Skin epidermis (tissue), 12 donors: ENCODE data around the gene RNF40.

Experiments used
- H3K27ac ChIP-seq, 21 experiments: fragments of 200-600 bp; sonication (generic) in 11 of 21; one replicate each; pipeline ENCODE4 v1.5.0; 2020; ENCODE audit warnings: mild to moderate bottlenecking in 3 of 21, inconsistent platforms in 2 of 21, moderate library complexity in 2 of 21
- H3K4me3 ChIP-seq, 7 experiments: fragments of 200-600 bp; sonication (generic) in 2 of 7; one replicate each; pipeline ENCODE4 v1.5.0; 2020; ENCODE audit warnings: inconsistent platforms in 2 of 7, mild to moderate bottlenecking in 2 of 7, moderate library complexity in 1 of 7

RNF40 gene

GRCh38 chr16:30760001-30760559 lies 2.0 kb upstream of the RNF40 start:
- peak overlapping the region in 3 of 21 experiments; percentile 3 to 57 (median 52) for H3K27ac ChIP-seq

DNA sequence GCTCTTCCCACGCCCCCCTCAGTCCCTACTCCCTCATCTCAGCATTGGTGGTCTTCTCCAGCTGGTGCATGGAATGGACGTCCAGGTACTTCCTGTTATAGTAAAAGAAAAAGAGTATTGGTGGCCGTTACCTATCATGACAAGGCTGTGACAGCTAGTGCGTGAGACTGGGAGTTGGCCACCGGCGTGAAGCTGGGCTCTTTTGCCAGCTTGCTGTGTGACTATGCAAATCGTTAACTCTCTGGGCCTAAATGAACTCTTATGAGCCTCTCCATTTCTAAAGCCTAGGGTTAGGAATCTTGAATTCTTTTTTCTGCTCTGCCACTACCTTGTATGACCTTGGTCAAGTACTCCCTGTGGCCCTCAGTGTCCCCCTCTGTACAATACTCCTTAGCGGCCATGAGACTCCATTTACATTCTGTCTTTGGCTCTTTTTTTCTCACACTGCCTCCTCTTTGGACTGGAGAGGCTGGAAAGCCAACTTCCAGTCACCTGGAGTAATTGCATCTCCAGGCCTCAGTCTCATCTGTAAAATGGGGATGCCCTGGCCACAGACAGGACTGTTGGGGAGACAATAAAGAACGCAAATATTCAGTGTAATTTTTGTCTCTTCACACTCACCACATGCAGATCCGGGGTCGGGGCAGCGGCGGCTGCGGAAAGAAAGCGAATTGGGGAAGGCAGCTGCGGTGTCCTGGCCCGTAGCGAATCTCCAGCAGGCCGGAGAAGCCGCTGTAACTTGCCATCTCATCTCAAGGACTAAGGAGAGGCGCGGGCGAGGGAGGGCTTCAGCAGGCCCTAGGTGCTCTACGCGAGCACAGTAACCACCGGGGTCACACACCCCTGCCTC lies 1.3 kb upstream of the RNF40 start:
- H3K27ac ChIP-seq = peak overlapping the region in 14 of 21 experiments; percentile 0 to 94 (median 68)
- H3K4me3 ChIP-seq = peak overlapping the region; percentile 76 to 99 (median 90)

More at GRCh38 chr16:30760001-30760559, 2.0 kb upstream of the RNF40 start:
- no peak overlapping the region for H3K4me3 ChIP-seq

- H3K4me3 ChIP-seq = peak overlapping the region; percentile 76 to 99 (median 90)
- H3K27ac ChIP-seq = peak overlapping the region in 18 of 21 experiments; percentile 0 to 94 (median 80)
Measured at GRCh38 chr16:30761427-30761927, 645 bp upstream of the RNF40 start.

GRCh38 chr16:30762991-30763725 lies 1.0 kb downstream of the RNF40 start:
- peak overlapping the region in 16 of 21 experiments; percentile 80 to 94 (median 88) for H3K27ac ChIP-seq

GRCh38 chr16:30764086-30764485 lies 2.0 kb downstream of the RNF40 start:
- Histone ChIP-seq H3K4me3 (no peak overlapping the region), H3K27ac (no peak overlapping the region)

More at GRCh38 chr16:30762991-30763725, 1.0 kb downstream of the RNF40 start:
- peak overlapping the region; percentile 76 to 99 (median 90) for H3K4me3 ChIP-seq

- Histone ChIP-seq H3K27ac (no peak overlapping the region), H3K4me3 (no peak overlapping the region)
Measured at GRCh38 chr16:30764816-30765465, 2.8 kb downstream of the RNF40 start.

- Histone ChIP-seq H3K4me3 (no peak overlapping the region), H3K27ac (no peak overlapping the region)
Measured at GRCh38 chr16:30766206-30766932, 4.2 kb downstream of the RNF40 start.

DNA sequence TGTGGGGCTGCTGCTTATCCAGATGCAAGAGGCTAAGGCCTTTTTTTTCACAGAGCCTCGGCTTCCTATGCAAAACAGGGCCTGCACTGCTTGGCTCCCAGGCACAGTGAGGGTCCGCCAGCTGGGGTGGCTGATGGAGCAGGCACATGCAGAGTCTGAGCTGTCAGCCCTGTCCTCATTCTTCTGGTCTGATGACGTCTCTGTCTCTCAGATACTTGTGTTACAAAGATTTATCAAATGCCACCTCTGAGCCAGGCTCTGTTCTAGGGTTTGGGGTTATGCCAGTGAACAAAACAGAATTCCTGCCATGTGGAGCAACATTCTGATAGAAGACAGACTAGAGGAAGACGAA lies 4.8 kb downstream of the RNF40 start:
- no peak overlapping the region for H3K27ac ChIP-seq
- no peak overlapping the region for H3K4me3 ChIP-seq

GRCh38 chr16:30767767-30768465 lies 5.8 kb downstream of the RNF40 start:
- no peak overlapping the region for H3K4me3 ChIP-seq
- no peak overlapping the region for H3K27ac ChIP-seq

DNA sequence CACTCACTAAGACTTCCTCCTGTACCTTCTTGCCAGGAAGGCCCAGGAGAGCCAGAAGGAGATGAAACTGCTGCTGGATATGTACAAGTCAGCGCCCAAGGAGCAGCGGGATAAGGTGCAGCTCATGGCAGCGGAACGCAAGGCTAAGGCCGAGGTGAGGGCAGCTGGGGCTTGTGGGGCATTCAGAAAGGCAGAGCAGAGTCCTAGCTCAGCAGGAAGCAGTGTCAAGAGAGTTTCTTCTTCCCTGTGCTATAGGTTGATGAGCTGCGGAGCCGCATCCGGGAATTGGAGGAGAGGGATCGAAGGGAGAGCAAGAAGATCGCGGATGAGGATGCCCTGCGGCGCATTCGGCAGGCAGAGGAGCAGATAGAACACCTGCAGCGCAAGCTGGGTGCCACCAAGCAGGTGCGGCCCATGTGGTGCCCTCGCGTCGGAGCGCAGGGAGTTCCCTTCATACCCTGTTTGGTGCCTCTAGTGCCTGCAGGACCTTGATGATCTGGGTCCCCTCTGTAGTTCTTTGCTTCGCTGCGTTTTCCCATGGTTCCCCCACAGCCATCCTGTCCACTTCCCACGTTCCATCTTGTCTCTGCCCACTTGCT lies 6.6 kb downstream of the RNF40 start:
- no peak overlapping the region for H3K4me3 ChIP-seq
- no peak overlapping the region for H3K27ac ChIP-seq

DNA sequence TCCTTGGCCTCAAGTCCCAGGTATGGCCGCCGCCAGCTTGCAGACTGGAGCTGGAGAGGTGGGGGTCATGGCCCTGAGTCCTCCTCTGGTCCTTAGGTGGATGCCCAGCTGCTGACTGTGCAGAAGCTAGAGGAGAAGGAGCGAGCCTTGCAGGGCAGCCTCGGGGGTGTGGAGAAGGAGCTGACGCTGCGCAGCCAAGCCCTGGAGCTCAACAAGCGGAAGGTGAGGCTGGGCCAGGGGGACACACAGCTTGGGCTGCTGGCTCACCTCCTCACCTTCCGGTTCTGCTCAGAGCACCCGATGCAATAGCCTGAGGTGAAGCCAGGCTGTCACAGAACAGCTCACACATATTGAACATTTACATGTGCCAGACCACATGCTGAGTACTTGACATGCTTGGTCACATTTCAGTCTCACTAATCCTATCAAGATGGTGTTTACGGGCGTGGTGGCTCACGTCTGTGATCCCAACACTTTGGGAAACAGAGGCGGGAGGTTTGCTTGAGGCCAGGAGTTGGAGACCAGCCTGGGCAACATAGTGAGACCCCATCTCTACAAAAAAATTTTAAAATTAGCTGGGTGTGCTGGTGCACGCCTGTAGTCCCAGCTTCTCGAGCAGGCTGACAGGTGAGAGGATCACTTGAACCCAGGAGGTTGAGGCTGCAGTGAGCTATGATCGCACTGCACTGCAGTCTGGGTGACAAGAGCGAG lies 7.4 kb downstream of the RNF40 start:
- Histone ChIP-seq H3K4me3 (no peak overlapping the region), H3K27ac (no peak overlapping the region)

DNA sequence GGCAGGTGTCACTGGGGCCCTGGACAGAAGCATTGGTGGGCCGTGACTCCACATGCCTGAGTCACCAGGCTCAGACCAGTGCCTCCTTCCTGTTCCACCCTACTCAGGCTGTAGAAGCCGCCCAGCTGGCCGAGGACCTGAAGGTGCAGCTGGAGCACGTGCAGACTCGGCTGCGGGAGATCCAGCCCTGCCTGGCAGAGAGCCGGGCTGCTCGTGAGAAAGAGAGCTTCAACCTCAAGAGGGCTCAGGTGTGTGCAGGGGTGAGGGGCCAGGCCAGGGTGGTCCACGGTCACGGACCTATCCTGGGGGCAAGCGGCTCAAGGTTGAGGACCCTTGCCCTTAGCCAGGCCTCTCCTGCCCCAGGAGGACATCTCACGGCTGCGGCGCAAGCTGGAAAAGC lies 9.6 kb downstream of the RNF40 start:
- H3K4me3 ChIP-seq = no peak overlapping the region
- H3K27ac ChIP-seq = no peak overlapping the region

DNA sequence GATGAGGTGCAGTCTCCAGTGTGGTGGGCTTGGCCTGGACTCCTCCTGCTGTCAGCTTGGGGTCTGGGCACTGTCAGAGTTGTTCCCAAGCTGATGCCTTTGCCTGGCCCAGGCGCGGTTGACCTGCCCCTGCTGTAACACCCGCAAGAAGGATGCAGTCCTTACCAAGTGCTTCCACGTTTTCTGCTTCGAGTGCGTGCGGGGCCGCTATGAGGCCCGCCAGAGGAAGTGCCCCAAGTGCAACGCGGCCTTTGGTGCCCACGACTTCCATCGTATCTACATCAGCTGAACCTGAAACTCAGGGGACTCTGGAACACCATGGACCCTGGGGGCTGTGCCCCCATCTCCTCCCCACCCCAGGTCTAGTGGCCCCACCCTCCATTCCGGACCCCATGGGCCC lies 11.7 kb downstream of the RNF40 start:
- Histone ChIP-seq H3K27ac (no peak overlapping the region), H3K4me3 (no peak overlapping the region)

GRCh38 chr16:30774367-30775130 lies 12.4 kb downstream of the RNF40 start:
- peak overlapping the region; percentile 50 to 78 (median 60) for H3K4me3 ChIP-seq

DNA sequence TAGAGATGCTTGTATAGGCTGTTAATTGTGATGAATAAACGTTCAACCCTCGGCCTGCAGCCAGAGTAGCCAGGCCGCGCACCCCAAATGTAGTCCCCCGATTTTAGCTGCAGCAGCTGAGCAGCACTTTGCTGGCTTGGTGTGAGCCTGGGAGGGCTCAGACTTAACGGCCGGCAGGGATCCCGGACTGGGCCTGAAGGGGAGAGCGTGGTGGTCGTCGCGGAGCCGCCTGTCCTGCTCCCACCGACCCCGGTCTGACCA lies 12.9 kb downstream of the RNF40 start:
- H3K27ac ChIP-seq = peak overlapping the region in 19 of 21 experiments; percentile 23 to 93 (median 79)

More at GRCh38 chr16:30774367-30775130, 12.4 kb downstream of the RNF40 start:
- H3K27ac ChIP-seq = peak overlapping the region in 18 of 21 experiments; percentile 23 to 93 (median 80)

GRCh38 chr16:30775392-30776188 lies 13.5 kb downstream of the RNF40 start:
- peak overlapping the region; percentile 23 to 93 (median 79) for H3K27ac ChIP-seq
- peak overlapping the region; percentile 50 to 78 (median 60) for H3K4me3 ChIP-seq

More for the DNA sequence above, 12.9 kb downstream of the RNF40 start:
- peak overlapping the region; percentile 50 to 78 (median 60) for H3K4me3 ChIP-seq
